Fibroblast of lung (primary cell): ENCODE results near the gene ABL1. TPM values are rescaled to one million over a fixed set of nuclear protein-coding genes. Genes with fewer than 3 reads are reported as not detected.

Experiments
- DNase-seq, 2 donors: peaks; one replicate each; pipeline versions ENCODE4 v3.0.0 to v3.0.0-alpha.2; 2010; ENCODE audit warnings: low read depth in 2 of 2
- H2AFZ ChIP-seq: 2 replicates; pipeline ENCODE4 v1.5.1; 2012; ENCODE audit warnings: low read length, control low read depth, inconsistent platforms
- H3K27ac ChIP-seq: 2 replicates; pipeline ENCODE4 v1.5.1; 2011; ENCODE audit warnings: low read length, control low read depth; ENCODE audit not compliant: insufficient read depth
- H3K27me3 ChIP-seq: 2 replicates; pipeline ENCODE4 v1.5.1; 2011; ENCODE audit warnings: mild to moderate bottlenecking, low read length; ENCODE audit not compliant: control insufficient read depth, insufficient read depth
- H3K36me3 ChIP-seq: 2 replicates; pipeline ENCODE4 v1.5.1; 2011; ENCODE audit warnings: low read length; ENCODE audit not compliant: control insufficient read depth, insufficient read depth
- H3K4me1 ChIP-seq: 2 replicates; pipeline ENCODE4 v1.5.1; 2011; ENCODE audit warnings: low read length; ENCODE audit not compliant: control insufficient read depth, insufficient read depth; ENCODE audit errors: extremely low read depth
- H3K4me2 ChIP-seq: 2 replicates; pipeline ENCODE4 v1.5.1; 2011; ENCODE audit warnings: low read length, control low read depth; ENCODE audit not compliant: insufficient read depth; ENCODE audit errors: extremely low read depth
- H3K4me3 ChIP-seq, 4 experiments: fragments of 200-600 bp in 1 of 4; sonication (generic) in 1 of 4; replicated peaks in 1 of 4; 2 replicates each; pipeline ENCODE4 v1.5.1; 2011 to 2016; ENCODE audit warnings: low read length in 4 of 4, low read depth in 3 of 4, mild to moderate bottlenecking in 3 of 4, control low read depth in 2 of 4, inconsistent platforms in 1 of 4, mixed read lengths in 1 of 4; ENCODE audit not compliant: insufficient read depth in 1 of 4; ENCODE audit errors: control extremely low read depth in 1 of 4
- H3K79me2 ChIP-seq: 2 replicates; pipeline ENCODE4 v1.5.1; 2012; ENCODE audit warnings: mild to moderate bottlenecking, low read length, inconsistent platforms; ENCODE audit not compliant: control insufficient read depth, insufficient read depth
- H3K9ac ChIP-seq: 2 replicates; pipeline ENCODE4 v1.5.1; 2011; ENCODE audit warnings: mild to moderate bottlenecking, low read length, control low read depth; ENCODE audit not compliant: insufficient read depth
- H3K9me3 ChIP-seq: 2 replicates; pipeline ENCODE4 v1.5.1; 2012; ENCODE audit warnings: low read depth, low read length; ENCODE audit not compliant: control insufficient read depth, insufficient read depth
- H4K20me1 ChIP-seq: 2 replicates; pipeline ENCODE4 v1.5.1; 2011; ENCODE audit warnings: low read length; ENCODE audit not compliant: control insufficient read depth, insufficient read depth; ENCODE audit errors: extremely low read depth
- EZH2 ChIP-seq: IDR thresholded peaks from 2 replicates; pipeline ENCODE4 v1.5.1; 2012; ENCODE audit warnings: low read length, control low read depth, mild to moderate bottlenecking; ENCODE audit errors: missing control alignments
- polyA plus RNA-seq, 2 donors: library from polyadenylated mRNA; depleted of rRNA in 1 of 2; stranded (reverse) in 1 of 2; unstranded in 1 of 2; fragments of >200 nt; gene quantifications; 2 replicates each; pipeline ENCODE4 v1.2.1, GENCODE V29; 2011 to 2012; ENCODE audit warnings: missing spikeins in 1 of 2
- total RNA-seq: library from RNA; depleted of rRNA; stranded (reverse); fragments of >200 nt; gene quantifications from 2 replicates; pipeline ENCODE4 v1.2.1, GENCODE V29; 2014
- TF ChIP-seq, protein P1 (sequence below), 2 donors: IDR thresholded peaks in 1 of 2; conservative IDR thresholded peaks in 1 of 2; 1 replicate in 1 of 2; 2 replicates in 1 of 2; pipeline ENCODE4 v1.5.1; 2011 to 2012; ENCODE audit warnings: low read length in 2 of 2, control low read depth in 1 of 2, inconsistent platforms in 1 of 2, low read depth in 1 of 2, mild to moderate bottlenecking in 1 of 2

ABL1 gene
- total and polyA plus RNA-seq, 2 donors (not counting 1 experiment from before 2014, with no cell fraction given): 46.6 to 65.4 TPM

GRCh38 chr9:130866474-130866965 is 31.5 kb downstream of the ABL1 start:
- Histone ChIP-seq H3K4me3 (peak overlapping the region in 1 of 4 experiments; percentile 25), H3K27ac (no peak overlapping the region), H3K79me2 (peaks cover 81% of the 10 kb centered on the region), H2AFZ (no peak overlapping the region), H3K27me3 (no peaks in the 10 kb centered on the region), H3K4me1 (peaks cover 5% of the 10 kb centered on the region), H4K20me1 (no peaks in the 10 kb centered on the region), H3K9ac (no peak overlapping the region), H3K36me3 (peaks cover 24% of the 10 kb centered on the region), H3K4me2 (no peak overlapping the region), H3K9me3 (no peaks in the 10 kb centered on the region)
- DNase-seq: peak; percentile 82 to 91
- TF ChIP-seq, protein P1, sequence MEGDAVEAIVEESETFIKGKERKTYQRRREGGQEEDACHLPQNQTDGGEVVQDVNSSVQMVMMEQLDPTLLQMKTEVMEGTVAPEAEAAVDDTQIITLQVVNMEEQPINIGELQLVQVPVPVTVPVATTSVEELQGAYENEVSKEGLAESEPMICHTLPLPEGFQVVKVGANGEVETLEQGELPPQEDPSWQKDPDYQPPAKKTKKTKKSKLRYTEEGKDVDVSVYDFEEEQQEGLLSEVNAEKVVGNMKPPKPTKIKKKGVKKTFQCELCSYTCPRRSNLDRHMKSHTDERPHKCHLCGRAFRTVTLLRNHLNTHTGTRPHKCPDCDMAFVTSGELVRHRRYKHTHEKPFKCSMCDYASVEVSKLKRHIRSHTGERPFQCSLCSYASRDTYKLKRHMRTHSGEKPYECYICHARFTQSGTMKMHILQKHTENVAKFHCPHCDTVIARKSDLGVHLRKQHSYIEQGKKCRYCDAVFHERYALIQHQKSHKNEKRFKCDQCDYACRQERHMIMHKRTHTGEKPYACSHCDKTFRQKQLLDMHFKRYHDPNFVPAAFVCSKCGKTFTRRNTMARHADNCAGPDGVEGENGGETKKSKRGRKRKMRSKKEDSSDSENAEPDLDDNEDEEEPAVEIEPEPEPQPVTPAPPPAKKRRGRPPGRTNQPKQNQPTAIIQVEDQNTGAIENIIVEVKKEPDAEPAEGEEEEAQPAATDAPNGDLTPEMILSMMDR (conservative IDR thresholded peaks at IDR 0.05 in 1 of 2, IDR thresholded peaks at IDR 0.05 in 1 of 2; ENCODE audit: low read depth in 1 of 2, low read length in 2 of 2): peak; percentile 90 to 91
- TF ChIP-seq EZH2: no peak

DNA sequence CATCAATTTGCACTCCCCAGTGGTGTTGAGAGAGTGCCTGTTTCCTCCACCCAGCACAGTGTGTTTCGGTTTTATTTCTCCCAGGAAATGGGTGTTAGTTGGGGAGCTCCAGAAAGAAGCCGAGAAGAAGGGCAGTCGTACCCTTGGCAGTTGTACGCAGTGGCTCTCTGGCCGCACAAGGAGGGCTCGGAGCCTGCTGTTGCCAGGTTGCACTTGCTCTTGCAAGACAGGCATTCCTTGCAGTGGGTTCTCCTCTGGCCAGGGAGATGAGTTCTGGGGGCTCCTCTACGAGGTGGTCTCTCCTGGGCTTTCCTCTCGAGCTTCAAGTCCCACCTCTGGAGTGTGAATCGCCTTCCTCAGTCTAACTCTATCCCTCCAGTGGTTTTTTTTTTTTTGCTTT is 32.5 kb downstream of the ABL1 start:
- H3K4me2 ChIP-seq: no peak overlapping the region
- TF ChIP-seq, protein P1 (conservative IDR thresholded peaks at IDR 0.05 in 1 of 2, IDR thresholded peaks at IDR 0.05 in 1 of 2; ENCODE audit: low read depth in 1 of 2, low read length in 2 of 2): no peak
- no peak for TF ChIP-seq EZH2
- H3K27me3 ChIP-seq: no peaks in the 10 kb centered on the region
- H4K20me1 ChIP-seq: no peaks in the 10 kb centered on the region
- H3K9ac ChIP-seq: no peak overlapping the region
- no peaks in the 10 kb centered on the region for H3K9me3 ChIP-seq
- H3K27ac ChIP-seq: no peak overlapping the region
- H3K79me2 ChIP-seq: peaks cover 72% of the 10 kb centered on the region
- H2AFZ ChIP-seq: no peak overlapping the region
- H3K36me3 ChIP-seq: peaks cover 25% of the 10 kb centered on the region
- no peak overlapping the region for H3K4me3 ChIP-seq
- peaks cover 4% of the 10 kb centered on the region for H3K4me1 ChIP-seq
- DNase-seq: no peak

DNA sequence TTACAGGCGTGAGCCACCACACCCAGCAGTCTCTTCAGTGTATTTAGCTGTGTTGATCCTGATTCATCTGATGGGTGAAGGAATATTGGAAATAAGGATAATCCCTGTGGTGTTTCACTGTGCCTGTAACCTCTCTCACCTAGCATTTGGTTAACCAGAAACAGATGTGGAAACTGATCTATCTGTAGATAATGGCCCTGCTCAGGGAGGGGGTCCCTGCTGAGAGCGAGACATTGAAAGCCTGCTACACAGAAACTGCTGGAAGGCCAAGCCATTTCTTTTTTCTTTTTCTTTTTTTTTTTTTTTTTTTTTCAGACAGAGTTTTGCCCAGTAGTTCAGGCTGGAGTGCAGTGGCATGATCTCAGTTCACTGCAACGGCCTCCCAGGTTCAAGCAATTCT is 33.2 kb downstream of the ABL1 start:
- no peak for DNase-seq
- no peaks in the 10 kb centered on the region for H4K20me1 ChIP-seq
- TF ChIP-seq EZH2: no peak
- TF ChIP-seq, protein P1 (conservative IDR thresholded peaks at IDR 0.05 in 1 of 2, IDR thresholded peaks at IDR 0.05 in 1 of 2; ENCODE audit: low read depth in 1 of 2, low read length in 2 of 2): no peak
- H2AFZ ChIP-seq: no peak overlapping the region
- H3K9ac ChIP-seq: no peak overlapping the region
- H3K36me3 ChIP-seq: peaks cover 26% of the 10 kb centered on the region
- H3K9me3 ChIP-seq: no peaks in the 10 kb centered on the region
- peaks cover 65% of the 10 kb centered on the region for H3K79me2 ChIP-seq
- H3K4me1 ChIP-seq: peaks cover 4% of the 10 kb centered on the region
- H3K27me3 ChIP-seq: no peaks in the 10 kb centered on the region
- no peak overlapping the region for H3K27ac ChIP-seq
- no peak overlapping the region for H3K4me2 ChIP-seq
- H3K4me3 ChIP-seq: no peak overlapping the region
